IPS DF 19.7 (cell line): ENCODE results near the gene LEMD1.

Experiments used
- DNase-seq: peaks from one replicate; pipeline ENCODE4 v3.0.0-alpha.2; 2013; ENCODE audit warnings: low read depth, low spot score

LEMD1 gene

GRCh38 chr1:205335692-205336091 is 86.2 kb downstream of the LEMD1 start:
- DNase-seq, result no peak

GRCh38 chr1:205332015-205332791 is 89.7 kb downstream of the LEMD1 start:
- no peak for DNase-seq
